HepG2 (cell line): ENCODE results near the gene AGBL3. TPM values are rescaled to one million over a fixed set of nuclear protein-coding genes. Genes with fewer than 3 reads are reported as not detected.

Experiments
- ATAD3A ChIP-seq: sonication (generic); formaldehyde crosslinking; IDR thresholded peaks from 2 replicates; pipeline ENCODE4 v1.4.0; 2020; ENCODE audit warnings: missing genetic modification reagents
- BHLHE40 ChIP-seq: IDR thresholded peaks from 2 replicates; pipeline ENCODE4 v1.6.1; 2011; ENCODE audit warnings: low read length, improper control_type of control experiment
- CBX1 ChIP-seq: IDR thresholded peaks from one replicate; pipeline ENCODE4 v1.6.1; 2016; ENCODE audit warnings: antibody characterized with exemption, low read depth
- EP300 ChIP-seq, 3 experiments: sonication (generic) in 1 of 3; formaldehyde crosslinking in 1 of 3; IDR thresholded peaks; 2 replicates each; pipeline versions ENCODE4 v1.5.1 to v1.6.1; 2011 to 2020; ENCODE audit warnings: low read depth in 2 of 3, low read length in 2 of 3, borderline replicate concordance in 1 of 3, improper control_type of control experiment in 1 of 3, mild to moderate bottlenecking in 1 of 3, missing genetic modification reagents in 1 of 3, moderate library complexity in 1 of 3
- KAT8 ChIP-seq: IDR thresholded peaks from 2 replicates; pipeline ENCODE4 v1.6.1; 2016; ENCODE audit warnings: missing genetic modification reagents, missing compliant biosample characterization
- SATB2 ChIP-seq: sonication (generic); formaldehyde crosslinking; IDR thresholded peaks from 2 replicates; pipeline ENCODE4 v1.5.0; 2020; ENCODE audit warnings: missing genetic modification reagents
- SMARCC2 ChIP-seq: fragments of 450-650 bp; IDR thresholded peaks from 2 replicates; pipeline ENCODE4 v1.6.1; 2017; ENCODE audit warnings: antibody characterized with exemption, mild to moderate bottlenecking
- SP140L ChIP-seq: sonication (generic); formaldehyde crosslinking; IDR thresholded peaks from 2 replicates; pipeline ENCODE4 v1.4.0; 2020; ENCODE audit warnings: missing genetic modification reagents, borderline replicate concordance
- ZBTB2 ChIP-seq: sonication (generic); formaldehyde crosslinking; IDR thresholded peaks from 2 replicates; pipeline ENCODE4 v1.8.0; 2022; ENCODE audit warnings: low read depth, missing genetic modification reagents
- ZFP91 ChIP-seq: sonication (generic); formaldehyde crosslinking; IDR thresholded peaks from 2 replicates; pipeline ENCODE4 v1.9.0; 2022; ENCODE audit warnings: missing genetic modification reagents, mild to moderate bottlenecking, borderline replicate concordance
- ZNF24 ChIP-seq: fragments of 450-650 bp; IDR thresholded peaks from 2 replicates; pipeline ENCODE4 v1.6.1; 2017; ENCODE audit warnings: antibody characterized with exemption, mild to moderate bottlenecking
- ZNF33A ChIP-seq: sonication (generic); formaldehyde crosslinking; IDR thresholded peaks from 2 replicates; pipeline ENCODE4 v1.5.1; 2020; ENCODE audit warnings: missing genetic modification reagents, mild to moderate bottlenecking, moderate library complexity, borderline replicate concordance
- ZNF383 ChIP-seq: sonication (generic); formaldehyde crosslinking; IDR thresholded peaks from 2 replicates; pipeline ENCODE4 v1.4.0; 2020; ENCODE audit warnings: missing genetic modification reagents, mild to moderate bottlenecking, borderline replicate concordance
- ZNF451 ChIP-seq: sonication (generic); formaldehyde crosslinking; IDR thresholded peaks from 2 replicates; pipeline ENCODE4 v1.5.0; 2020; ENCODE audit warnings: mild to moderate bottlenecking, missing genetic modification reagents
- ZNF598 ChIP-seq: sonication (generic); formaldehyde crosslinking; IDR thresholded peaks from 2 replicates; pipeline ENCODE4 v1.5.1; 2020; ENCODE audit warnings: mild to moderate bottlenecking, missing genetic modification reagents, borderline replicate concordance
- ZSCAN30 ChIP-seq: sonication (generic); formaldehyde crosslinking; IDR thresholded peaks from 2 replicates; pipeline ENCODE4 v1.5.0; 2020; ENCODE audit warnings: mild to moderate bottlenecking, missing genetic modification reagents
- polyA plus RNA-seq, 8 experiments: library from polyadenylated mRNA; depleted of rRNA in 3 of 8; stranded (reverse) in 7 of 8; unstranded in 1 of 8; fragments of >200 nt; fragmentation: Illumina TruSeq in 4 of 8; extraction: Trizol in 4 of 8; gene quantifications; 2 replicates each; pipeline versions ENCODE4 v1.2.1 to v1.2.3, GENCODE V29; 2011 to 2016; ENCODE audit warnings: low read depth in 4 of 8, missing spikeins in 1 of 8, mixed read lengths in 1 of 8; ENCODE audit not compliant: insufficient read depth in 1 of 8
- total RNA-seq, 5 experiments: library from RNA; depleted of rRNA; stranded (reverse); fragments of >200 nt; fragmentation: Illumina TruSeq; extraction: Trizol; gene quantifications; 2 replicates each; pipeline ENCODE4 v1.2.3, GENCODE V29; 2016; ENCODE audit warnings: low read depth in 1 of 5
- TF ChIP-seq, protein P1 (sequence below): sonication (generic); formaldehyde crosslinking; IDR thresholded peaks from 2 replicates; pipeline ENCODE4 v1.5.0; 2020; ENCODE audit warnings: missing genetic modification reagents
- TF ChIP-seq, protein P2 (sequence below): sonication (generic); formaldehyde crosslinking; IDR thresholded peaks from 2 replicates; pipeline ENCODE4 v1.4.0; 2020; ENCODE audit warnings: missing genetic modification reagents
- TF ChIP-seq, protein P3 (sequence below): sonication (generic); formaldehyde crosslinking; IDR thresholded peaks from 2 replicates; pipeline ENCODE4 v1.5.1; 2020; ENCODE audit warnings: missing genetic modification reagents, mild to moderate bottlenecking, borderline replicate concordance

The AGBL3 gene
- total and polyA plus RNA-seq, 2 of the 13 experiments (the other 11 are each of a cell fraction or from before 2014, with no cell fraction given): 2.2 to 7.2 TPM

DNA sequence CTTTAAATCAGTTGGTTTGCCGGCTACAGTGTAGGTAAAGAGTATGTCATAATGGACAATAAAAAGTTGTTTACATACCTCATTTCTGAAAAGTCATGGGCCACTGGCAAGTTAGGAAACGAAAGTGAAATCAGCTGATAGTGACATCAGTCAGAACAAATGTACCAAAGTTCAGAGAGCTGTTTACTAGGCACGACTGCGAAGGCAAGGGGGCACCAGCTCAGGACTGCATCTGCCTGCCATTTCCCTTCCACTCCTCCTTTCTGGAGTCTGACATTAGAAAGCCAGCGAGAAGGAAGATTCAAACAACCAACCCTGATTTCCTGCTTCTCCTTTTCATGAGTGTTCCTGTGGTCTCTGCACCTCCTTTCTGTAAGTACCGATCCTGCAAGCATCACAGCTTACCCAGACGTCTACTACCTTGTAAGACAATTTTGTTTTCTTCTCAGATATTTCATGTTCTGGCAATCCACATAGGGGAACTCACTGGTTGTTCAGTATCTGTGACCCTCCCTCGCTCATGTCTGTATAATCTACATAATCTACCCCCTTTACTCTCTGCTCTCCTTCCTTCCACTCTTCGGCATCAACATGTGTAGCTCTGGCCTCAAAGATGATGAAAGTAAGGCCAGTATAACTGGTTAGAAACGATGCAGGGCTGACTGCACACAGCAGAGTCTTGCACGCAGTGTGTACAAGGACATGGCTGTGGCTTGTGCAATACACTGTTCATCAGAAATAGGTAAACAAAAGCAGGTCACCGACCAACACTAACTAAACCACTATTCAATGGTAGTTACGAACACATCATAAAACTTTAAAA lies 161.8 kb downstream of the AGBL3 start, which contains the start of gene TMEM140 (continued):
- TF ChIP-seq ZNF598 (CRISPR knock-in tag) (no peak), ZBTB2 (CRISPR knock-in tag) (no peak), SP140L (CRISPR knock-in tag) (no peak), ZNF383 (no peak), SATB2 (CRISPR knock-in tag) (peak; percentile 36; the same call in 1 of the 2 replicates), ZNF24 (no peak), BHLHE40 (peak; percentile 32), ZNF451 (no peak), ZSCAN30 (CRISPR knock-in tag) (no peak), CBX1 (no peak), SMARCC2 (no peak), ATAD3A (no peak), ZFP91 (CRISPR knock-in tag) (peak; percentile 51), ZNF33A (CRISPR knock-in tag) (no peak), KAT8 (CRISPR knock-in tag) (peak; percentile 73), EP300 (IDR thresholded peaks at IDR 0.05; ENCODE audit: low read depth in 2 of 2, low read length in 2 of 2) (peak in 1 of 2 experiments; percentile 72; a peak in 2 of 4 replicates), EP300 (CRISPR knock-in tag; IDR thresholded peaks at IDR 0.05; ENCODE audit: borderline replicate concordance) (no peak; the same call in 1 of the 2 replicates)
- TF ChIP-seq, protein P1, sequence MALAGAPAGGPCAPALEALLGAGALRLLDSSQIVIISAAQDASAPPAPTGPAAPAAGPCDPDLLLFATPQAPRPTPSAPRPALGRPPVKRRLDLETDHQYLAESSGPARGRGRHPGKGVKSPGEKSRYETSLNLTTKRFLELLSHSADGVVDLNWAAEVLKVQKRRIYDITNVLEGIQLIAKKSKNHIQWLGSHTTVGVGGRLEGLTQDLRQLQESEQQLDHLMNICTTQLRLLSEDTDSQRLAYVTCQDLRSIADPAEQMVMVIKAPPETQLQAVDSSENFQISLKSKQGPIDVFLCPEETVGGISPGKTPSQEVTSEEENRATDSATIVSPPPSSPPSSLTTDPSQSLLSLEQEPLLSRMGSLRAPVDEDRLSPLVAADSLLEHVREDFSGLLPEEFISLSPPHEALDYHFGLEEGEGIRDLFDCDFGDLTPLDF (CRISPR knock-in tag): no peak
- TF ChIP-seq, protein P2, sequence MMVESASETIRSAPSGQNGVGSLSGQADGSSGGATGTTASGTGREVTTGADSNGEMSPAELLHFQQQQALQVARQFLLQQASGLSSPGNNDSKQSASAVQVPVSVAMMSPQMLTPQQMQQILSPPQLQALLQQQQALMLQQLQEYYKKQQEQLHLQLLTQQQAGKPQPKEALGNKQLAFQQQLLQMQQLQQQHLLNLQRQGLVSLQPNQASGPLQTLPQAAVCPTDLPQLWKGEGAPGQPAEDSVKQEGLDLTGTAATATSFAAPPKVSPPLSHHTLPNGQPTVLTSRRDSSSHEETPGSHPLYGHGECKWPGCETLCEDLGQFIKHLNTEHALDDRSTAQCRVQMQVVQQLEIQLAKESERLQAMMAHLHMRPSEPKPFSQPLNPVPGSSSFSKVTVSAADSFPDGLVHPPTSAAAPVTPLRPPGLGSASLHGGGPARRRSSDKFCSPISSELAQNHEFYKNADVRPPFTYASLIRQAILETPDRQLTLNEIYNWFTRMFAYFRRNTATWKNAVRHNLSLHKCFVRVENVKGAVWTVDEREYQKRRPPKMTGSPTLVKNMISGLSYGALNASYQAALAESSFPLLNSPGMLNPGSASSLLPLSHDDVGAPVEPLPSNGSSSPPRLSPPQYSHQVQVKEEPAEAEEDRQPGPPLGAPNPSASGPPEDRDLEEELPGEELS (CRISPR knock-in tag): peak; percentile 93
- TF ChIP-seq, protein P3, sequence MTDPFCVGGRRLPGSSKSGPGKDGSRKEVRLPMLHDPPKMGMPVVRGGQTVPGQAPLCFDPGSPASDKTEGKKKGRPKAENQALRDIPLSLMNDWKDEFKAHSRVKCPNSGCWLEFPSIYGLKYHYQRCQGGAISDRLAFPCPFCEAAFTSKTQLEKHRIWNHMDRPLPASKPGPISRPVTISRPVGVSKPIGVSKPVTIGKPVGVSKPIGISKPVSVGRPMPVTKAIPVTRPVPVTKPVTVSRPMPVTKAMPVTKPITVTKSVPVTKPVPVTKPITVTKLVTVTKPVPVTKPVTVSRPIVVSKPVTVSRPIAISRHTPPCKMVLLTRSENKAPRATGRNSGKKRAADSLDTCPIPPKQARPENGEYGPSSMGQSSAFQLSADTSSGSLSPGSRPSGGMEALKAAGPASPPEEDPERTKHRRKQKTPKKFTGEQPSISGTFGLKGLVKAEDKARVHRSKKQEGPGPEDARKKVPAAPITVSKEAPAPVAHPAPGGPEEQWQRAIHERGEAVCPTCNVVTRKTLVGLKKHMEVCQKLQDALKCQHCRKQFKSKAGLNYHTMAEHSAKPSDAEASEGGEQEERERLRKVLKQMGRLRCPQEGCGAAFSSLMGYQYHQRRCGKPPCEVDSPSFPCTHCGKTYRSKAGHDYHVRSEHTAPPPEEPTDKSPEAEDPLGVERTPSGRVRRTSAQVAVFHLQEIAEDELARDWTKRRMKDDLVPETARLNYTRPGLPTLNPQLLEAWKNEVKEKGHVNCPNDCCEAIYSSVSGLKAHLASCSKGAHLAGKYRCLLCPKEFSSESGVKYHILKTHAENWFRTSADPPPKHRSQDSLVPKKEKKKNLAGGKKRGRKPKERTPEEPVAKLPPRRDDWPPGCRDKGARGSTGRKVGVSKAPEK (CRISPR knock-in tag): no peak
